HepG2 (cell line): ENCODE measurements around the gene CACNA1D. TPM values are rescaled to one million over a fixed set of nuclear protein-coding genes. Genes with fewer than 3 reads are reported as not detected.

Experiments
- ARNT2 ChIP-seq: sonication (generic); formaldehyde crosslinking; IDR thresholded peaks from 2 replicates; pipeline ENCODE4 v1.8.0; 2022; ENCODE audit warnings: mild to moderate bottlenecking, low read depth, missing genetic modification reagents, moderate library complexity
- ASH2L ChIP-seq: fragments of 300-600, 200-600 bp; sonication (generic); IDR thresholded peaks from 2 replicates; pipeline ENCODE4 v1.7.0; 2017; ENCODE audit warnings: low read depth, mild to moderate bottlenecking, moderate library complexity, mixed read lengths, low read length; ENCODE audit not compliant: insufficient read length
- BCL6 ChIP-seq: IDR thresholded peaks from 2 replicates; pipeline ENCODE4 v1.6.1; 2016; ENCODE audit warnings: missing genetic modification reagents, missing compliant biosample characterization
- JARID2 ChIP-seq: sonication (generic); formaldehyde crosslinking; IDR thresholded peaks from 2 replicates; pipeline ENCODE4 v1.8.1; 2023; ENCODE audit warnings: missing genetic modification reagents, inconsistent platforms; ENCODE audit not compliant: insufficient replicate concordance
- KLF13 ChIP-seq: sonication (generic); formaldehyde crosslinking; IDR thresholded peaks from 2 replicates; pipeline ENCODE4 v1.4.0; 2020; ENCODE audit warnings: mild to moderate bottlenecking, missing genetic modification reagents
- MLXIP ChIP-seq: sonication (generic); formaldehyde crosslinking; IDR thresholded peaks from 2 replicates; pipeline ENCODE4 v1.9.0; 2021; ENCODE audit warnings: missing genetic modification reagents, borderline replicate concordance
- PHB2 ChIP-seq: fragments of 450-650 bp; IDR thresholded peaks from 2 replicates; pipeline ENCODE4 v1.6.1; 2018; ENCODE audit not compliant: partially characterized antibody
- SAP130 ChIP-seq: IDR thresholded peaks from 2 replicates; pipeline ENCODE4 v1.6.1; 2016; ENCODE audit warnings: low read depth
- SIX1 ChIP-seq: sonication (generic); formaldehyde crosslinking; IDR thresholded peaks from 2 replicates; pipeline ENCODE4 v1.4.0; 2020; ENCODE audit warnings: missing genetic modification reagents, borderline replicate concordance
- SMC3 ChIP-seq: IDR thresholded peaks from 2 replicates; pipeline ENCODE4 v1.6.1; 2011; ENCODE audit warnings: low read length, improper control_type of control experiment
- SP4 ChIP-seq: sonication (generic); formaldehyde crosslinking; IDR thresholded peaks from 2 replicates; pipeline ENCODE4 v1.8.1; 2023; ENCODE audit warnings: mild to moderate bottlenecking, missing genetic modification reagents
- USF2 ChIP-seq, 2 experiments: sonication (generic) in 1 of 2; formaldehyde crosslinking in 1 of 2; IDR thresholded peaks; 2 replicates each; pipeline versions ENCODE4 v1.5.1 to v1.6.1; 2011 to 2020; ENCODE audit warnings: borderline replicate concordance in 1 of 2, low read depth in 1 of 2, low read length in 1 of 2, mild to moderate bottlenecking in 1 of 2, missing genetic modification reagents in 1 of 2, moderate library complexity in 1 of 2
- XRCC5 ChIP-seq: fragments of 200-400 bp; formaldehyde crosslinking; optimal IDR thresholded peaks from 2 replicates; pipeline ENCODE3; 2017; ENCODE audit warnings: mild to moderate bottlenecking, low read length
- ZBTB39 ChIP-seq: sonication (generic); formaldehyde crosslinking; IDR thresholded peaks from 2 replicates; pipeline ENCODE4 v1.5.0; 2020; ENCODE audit warnings: missing genetic modification reagents
- ZNF292 ChIP-seq: sonication (generic); formaldehyde crosslinking; IDR thresholded peaks from 2 replicates; pipeline ENCODE4 v1.8.1; 2022; ENCODE audit warnings: mild to moderate bottlenecking, low read depth, missing genetic modification reagents, borderline replicate concordance
- ZNF468 ChIP-seq: sonication (generic); formaldehyde crosslinking; IDR thresholded peaks from 2 replicates; pipeline ENCODE4 v1.8.0; 2022; ENCODE audit warnings: mild to moderate bottlenecking, moderate library complexity, missing genetic modification reagents
- ZNF576 ChIP-seq: sonication (generic); formaldehyde crosslinking; IDR thresholded peaks from 2 replicates; pipeline ENCODE4 v1.4.0; 2020; ENCODE audit warnings: mild to moderate bottlenecking, missing genetic modification reagents
- ZNF660 ChIP-seq: sonication (generic); formaldehyde crosslinking; IDR thresholded peaks from 2 replicates; pipeline ENCODE4 v1.5.1; 2020; ENCODE audit warnings: mild to moderate bottlenecking, low read depth, missing genetic modification reagents, borderline replicate concordance
- ZNF75D ChIP-seq: sonication (generic); formaldehyde crosslinking; IDR thresholded peaks from 2 replicates; pipeline ENCODE4 v1.8.1; 2023; ENCODE audit warnings: missing genetic modification reagents, mild to moderate bottlenecking, borderline replicate concordance
- ZNF761 ChIP-seq: sonication (generic); formaldehyde crosslinking; conservative IDR thresholded peaks from 2 replicates; pipeline ENCODE4 v1.4.0; 2020; ENCODE audit warnings: mild to moderate bottlenecking, missing genetic modification reagents
- polyA plus RNA-seq, 8 experiments: library from polyadenylated mRNA; depleted of rRNA in 3 of 8; stranded (reverse) in 7 of 8; unstranded in 1 of 8; fragments of >200 nt; fragmentation: Illumina TruSeq in 4 of 8; extraction: Trizol in 4 of 8; gene quantifications; 2 replicates each; pipeline versions ENCODE4 v1.2.1 to v1.2.3, GENCODE V29; 2011 to 2016; ENCODE audit warnings: low read depth in 4 of 8, missing spikeins in 1 of 8, mixed read lengths in 1 of 8; ENCODE audit not compliant: insufficient read depth in 1 of 8
- total RNA-seq, 5 experiments: library from RNA; depleted of rRNA; stranded (reverse); fragments of >200 nt; fragmentation: Illumina TruSeq; extraction: Trizol; gene quantifications; 2 replicates each; pipeline ENCODE4 v1.2.3, GENCODE V29; 2016; ENCODE audit warnings: low read depth in 1 of 5

The CACNA1D gene
- total and polyA plus RNA-seq, 2 of the 13 experiments (the other 11 are each of a cell fraction or from before 2014, with no cell fraction given) = 0.26 to 0.38 TPM

GRCh38 chr3:53844262-53845102 lies 350.1 kb downstream of the CACNA1D start (continued):
- TF ChIP-seq MLXIP (CRISPR knock-in tag) (no peak), BCL6 (CRISPR knock-in tag) (peak; percentile 34), ASH2L (no peak), SP4 (CRISPR knock-in tag) (peak; percentile 63), KLF13 (no peak), ZNF576 (CRISPR knock-in tag) (no peak), SAP130 (peak; percentile 75), ZNF660 (no peak), USF2 (IDR thresholded peaks at IDR 0.05; ENCODE audit: low read depth, low read length) (no peak), USF2 (CRISPR knock-in tag; IDR thresholded peaks at IDR 0.05; ENCODE audit: borderline replicate concordance) (no peak), SMC3 (no peak), ZNF75D (CRISPR knock-in tag) (no peak), JARID2 (CRISPR knock-in tag) (no peak), XRCC5 (no peak), ZNF468 (peak; percentile 80; the same call in 1 of the 2 replicates), PHB2 (no peak), ZNF292 (CRISPR knock-in tag) (no peak), ZBTB39 (CRISPR knock-in tag) (no peak), SIX1 (CRISPR knock-in tag) (0 out of 2 replicates have a peak, but pooled peaks have one; percentile 14), ARNT2 (peak; percentile 32; the same call in 1 of the 2 replicates), ZNF761 (CRISPR knock-in tag) (no peak)
